Naive thymus-derived CD8-positive, alpha-beta T cell (primary cell): ENCODE data around the gene PIGK. TPM values are rescaled to one million over a fixed set of nuclear protein-coding genes. Genes with fewer than 3 reads are reported as not detected.
A peak's percentile ranks its signal among the peaks of the same experiment; 100 is the strongest.

Experiments
- ATAC-seq, 2 donors: fragments of 150-1000 bp; cut with Tn5 transposase in 1 of 2; sonication (Bioruptor Pico), chemical (Tn5 transposase) in 1 of 2; 1 replicate in 1 of 2; 2 replicates in 1 of 2; pipeline ENCODE4 v1.10.0; 2021; ENCODE audit warnings: mild to moderate bottlenecking in 2 of 2, moderate library complexity in 2 of 2
- POLR2A ChIA-PET: fragments of 350-600 bp; sonication (Branson Sonifier 250); formaldehyde crosslinking; loops from one replicate; lab custom pipeline; 2021; ENCODE audit warnings: antibody characterized with exemption; lab: Charles Lee
- DNase-seq, 10 donors: peaks; one replicate each; pipeline versions ENCODE4 v3.0.0 to v3.0.0-alpha.2; 2020 to 2022
- H3K27ac Mint-ChIP-seq, 10 donors: one replicate each; pipeline ENCODE4 v1.8.0; 2020 to 2022; ENCODE audit warnings: mild to moderate bottlenecking in 10 of 10, mixed read lengths in 10 of 10, moderate library complexity in 4 of 10, inconsistent platforms in 1 of 10
- H3K27me3 Mint-ChIP-seq, 5 donors: one replicate each; pipeline ENCODE4 v1.8.0; 2021 to 2022; ENCODE audit warnings: mixed read lengths in 5 of 5
- H3K36me3 Mint-ChIP-seq, 3 donors: one replicate each; pipeline ENCODE4 v1.8.0; 2020 to 2022; ENCODE audit warnings: mixed read lengths in 3 of 3, mild to moderate bottlenecking in 2 of 3, inconsistent platforms in 1 of 3
- H3K4me1 Mint-ChIP-seq, 4 donors: one replicate each; pipeline ENCODE4 v1.8.0; 2021 to 2022; ENCODE audit warnings: mixed read lengths in 4 of 4
- H3K4me3 Mint-ChIP-seq, 10 donors: one replicate each; pipeline ENCODE4 v1.8.0; 2020 to 2022; ENCODE audit warnings: mild to moderate bottlenecking in 10 of 10, mixed read lengths in 10 of 10, moderate library complexity in 6 of 10, inconsistent platforms in 1 of 10
- H3K9me3 Mint-ChIP-seq, 9 donors: one replicate each; pipeline ENCODE4 v1.8.0; 2020 to 2022; ENCODE audit warnings: mixed read lengths in 9 of 9, mild to moderate bottlenecking in 3 of 9, inconsistent platforms in 1 of 9, moderate library complexity in 1 of 9
- polyA plus RNA-seq, 3 donors: library from polyadenylated mRNA; unstranded; fragments of 300-500 nt; fragmentation: Illumina TruSeq; gene quantifications; one replicate each; pipeline ENCODE4 v1.2.3, GENCODE V29; 2021
- total RNA-seq, 8 experiments: library from RNA in 2 of 8; stranded (reverse) in 2 of 8; gene quantifications; one replicate each; pipeline ENCODE4 v1.2.3 and lab custom pipeline; 2021 to 2026

The PIGK gene
- total RNA-seq, result 10 to 100 TPM; 27.5 to 32.3 TPM
- polyA plus RNA-seq, result 10 to 100 TPM; 37.6 to 55.2 (median 49.8) TPM
- total RNA-seq (lab: John Stamatoyannopoulos, UW), result 19.7 to 54.6 (median 40.2) reads per million in 6 experiments

DNA sequence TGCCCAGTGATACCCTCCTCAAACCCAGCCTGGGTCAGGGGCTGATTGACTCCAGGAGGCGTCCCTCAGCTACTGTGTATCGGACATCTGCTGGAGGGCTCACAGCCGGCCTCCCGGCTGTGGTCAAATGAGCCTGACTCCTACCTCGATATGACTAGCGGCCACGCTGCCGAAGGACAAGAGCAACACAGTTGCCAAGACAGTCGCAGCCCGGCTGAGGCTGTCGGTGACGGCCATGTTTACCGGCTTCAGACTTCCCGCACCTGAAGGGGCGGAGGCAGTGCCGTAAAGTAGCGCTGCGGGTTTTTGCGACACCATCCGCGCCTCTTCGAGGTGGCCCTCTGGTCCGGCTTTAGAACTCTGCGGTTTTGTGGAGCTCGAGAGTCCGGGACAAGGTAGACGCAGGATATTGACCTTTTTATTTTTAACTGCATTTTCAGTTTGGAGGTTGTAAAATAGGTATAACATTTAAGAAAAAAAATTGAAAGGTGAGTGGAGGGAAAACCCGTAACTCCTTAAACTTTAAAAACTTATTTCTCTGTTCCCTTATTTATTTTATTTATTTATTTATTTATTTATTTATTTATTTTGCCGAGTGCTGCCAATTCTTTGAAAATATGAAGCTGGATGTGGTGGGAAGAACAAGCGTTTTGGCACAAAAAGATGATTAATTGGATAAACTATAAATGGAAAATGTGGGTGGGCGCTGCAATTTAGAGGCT, at the start of gene PIGK:
Gene PIGK, minus strand, starts transcription at position 265 of the 722 bp plus-strand sequence. Its CDS starts 28 bp downstream, at position 237.
- DNase-seq (peak; percentile 74 to 89 (median 84)), ATAC-seq (peak; percentile 96 to 97)
- POLR2A ChIA-PET, result interaction anchor here (1.3 to 1.8 kb wide), 2 partner anchors 15 to 61 kb away, joined by 4 to 6 read pairs; no protein-coding TSS in a partner anchor
- Mint-ChIP-seq H3K4me3 (peak within 1 kb of the TSS; percentile 90 to 98 (median 95)), H3K27me3 (no peaks in the 10 kb centered on the region), H3K9me3 (no peaks in the 10 kb centered on the region), H3K36me3 (peaks cover 0 to 15% (median 13%) of the 10 kb centered on the region in 3 donors), H3K4me1 (peaks cover 29 to 61% (median 51%) of the 10 kb centered on the region in 4 donors), H3K27ac (peak within 1 kb of the TSS; percentile 96 to 98 (median 97))

DNA sequence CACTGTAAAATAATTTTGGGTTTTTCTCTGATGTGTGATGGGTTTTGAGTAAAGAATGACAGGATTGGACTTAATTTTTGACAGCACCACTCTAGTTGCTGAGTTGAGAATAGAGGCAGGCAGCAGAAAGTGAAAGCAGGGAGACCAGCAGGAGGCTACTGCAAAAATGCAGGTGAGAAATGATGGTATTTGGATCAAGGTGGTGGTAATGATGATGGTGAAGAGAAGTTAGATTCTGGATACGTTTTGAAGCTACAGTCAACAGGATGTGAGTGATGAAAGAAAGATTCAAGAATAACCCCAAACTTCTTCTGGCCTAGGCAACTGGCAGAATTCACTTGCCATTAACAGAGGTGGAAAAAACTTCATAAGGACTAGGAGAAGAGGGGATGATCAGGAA, 47.8 kb upstream of the PIGK start:
- Mint-ChIP-seq H3K27me3 (peaks cover 0 to 2% (median 0%) of the 10 kb centered on the region in 5 donors), H3K27ac (no peak overlapping the region), H3K4me3 (no peak overlapping the region), H3K36me3 (peaks cover 0 to 3% (median 0%) of the 10 kb centered on the region in 3 donors), H3K4me1 (peaks cover 0 to 3% (median 1%) of the 10 kb centered on the region in 4 donors), H3K9me3 (peaks cover 0 to 7% (median 0%) of the 10 kb centered on the region in 9 donors)
- peak in 2 of 10 donors; percentile 36 to 48 for DNase-seq
- ATAC-seq, result peak; percentile 37 to 84
- POLR2A ChIA-PET, result interaction anchor here (1.2 to 1.5 kb wide), 2 partner anchors 42 to 712 kb away, joined by 3 read pairs; partner anchors contain the start of gene FUBP1

DNA sequence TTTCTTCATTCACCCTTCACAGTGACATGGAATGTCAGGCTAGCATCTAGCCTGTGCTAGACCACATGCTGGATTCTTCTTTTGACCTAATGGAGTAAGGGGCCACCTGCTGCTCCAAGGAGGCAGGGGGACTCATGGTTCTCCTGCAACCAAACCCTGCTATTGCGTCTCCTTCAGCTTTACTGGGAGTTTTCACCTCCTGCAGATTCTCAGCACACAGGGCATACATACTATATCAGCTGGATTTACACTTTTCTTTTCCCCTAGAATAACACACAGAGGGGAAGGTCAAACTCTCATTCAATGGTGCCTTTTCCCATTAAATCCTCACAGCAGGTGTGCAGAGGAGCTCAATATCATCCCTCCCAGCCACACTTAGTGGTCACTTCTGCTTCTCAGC, 46.0 kb upstream of the PIGK start:
- H3K4me3 Mint-ChIP-seq, result no peak overlapping the region
- H3K27me3 Mint-ChIP-seq, result peaks cover 0 to 2% (median 0%) of the 10 kb centered on the region in 5 donors
- DNase-seq, result no peak
- H3K36me3 Mint-ChIP-seq, result peaks cover 0 to 3% (median 0%) of the 10 kb centered on the region in 3 donors
- H3K9me3 Mint-ChIP-seq, result peaks cover 0 to 9% (median 0%) of the 10 kb centered on the region in 9 donors
- POLR2A ChIA-PET, result interaction anchor here (1.3 to 1.4 kb wide), 2 partner anchors 15 to 17 kb away, joined by 3 to 6 read pairs; partner anchors contain the start of gene AK5
- peaks cover 0 to 3% (median 1%) of the 10 kb centered on the region in 4 donors for H3K4me1 Mint-ChIP-seq
- ATAC-seq, result no peak
- peak overlapping the region in 1 of 10 donors; percentile 51 for H3K27ac Mint-ChIP-seq

DNA sequence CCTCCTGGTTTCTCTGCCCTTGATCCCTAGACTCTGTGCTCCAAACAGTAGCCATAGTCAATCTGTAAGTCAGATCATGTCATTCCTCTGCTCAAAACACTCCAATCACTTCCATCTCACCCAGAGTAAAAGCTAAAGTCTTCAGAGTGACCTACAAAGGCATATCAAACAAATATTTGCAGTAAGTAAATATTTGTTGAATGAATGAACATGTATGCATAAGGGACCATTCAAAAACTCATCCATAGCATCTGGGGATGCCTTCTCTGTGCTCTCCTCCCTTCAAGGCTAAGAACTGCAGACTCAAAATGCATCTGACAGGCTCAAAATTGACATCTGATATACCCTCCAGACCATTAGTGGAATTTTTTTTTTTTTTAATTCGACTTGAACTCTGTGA, 44.5 kb upstream of the PIGK start:
- H3K36me3 Mint-ChIP-seq, result peaks cover 0 to 3% (median 0%) of the 10 kb centered on the region in 3 donors
- DNase-seq (no peak), ATAC-seq (no peak)
- peaks cover 0 to 4% (median 1%) of the 10 kb centered on the region in 4 donors for H3K4me1 Mint-ChIP-seq
- peaks cover 0 to 2% (median 0%) of the 10 kb centered on the region in 5 donors for H3K27me3 Mint-ChIP-seq
- H3K4me3 Mint-ChIP-seq, result no peak overlapping the region
- H3K9me3 Mint-ChIP-seq, result peaks cover 0 to 9% (median 3%) of the 10 kb centered on the region in 9 donors
- peak overlapping the region in 2 of 10 donors; percentile 5 to 69 for H3K27ac Mint-ChIP-seq
- POLR2A ChIA-PET, result no interaction called here

DNA sequence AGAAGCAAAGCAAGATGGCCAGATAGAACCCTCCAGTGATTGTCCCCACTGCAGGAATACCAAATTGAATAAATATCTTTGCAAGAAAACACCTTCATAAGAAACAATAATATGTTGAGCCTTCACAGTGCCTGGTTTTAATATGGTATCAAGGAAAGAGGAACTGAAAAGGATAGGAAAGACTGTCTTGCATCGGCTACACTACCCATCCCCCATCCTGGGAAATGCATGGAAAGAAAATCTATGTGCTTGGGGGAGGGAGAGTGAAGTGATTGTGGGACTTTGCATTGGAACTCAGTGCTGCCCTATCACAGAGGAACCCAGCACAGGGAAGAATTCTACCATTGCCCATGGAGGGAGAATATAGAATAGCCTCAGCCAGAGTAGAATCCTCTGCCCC, 34.0 kb upstream of the PIGK start:
- peaks cover 5 to 72% (median 60%) of the 10 kb centered on the region in 3 donors for H3K36me3 Mint-ChIP-seq
- no peaks in the 10 kb centered on the region for H3K27me3 Mint-ChIP-seq
- POLR2A ChIA-PET, result no interaction called here
- peaks cover 0 to 5% (median 2%) of the 10 kb centered on the region in 4 donors for H3K4me1 Mint-ChIP-seq
- peak overlapping the region in 1 of 10 donors; percentile 53 for H3K27ac Mint-ChIP-seq
- ATAC-seq, result no peak
- DNase-seq, result no peak
- peaks cover 19 to 82% (median 67%) of the 10 kb centered on the region in 9 donors for H3K9me3 Mint-ChIP-seq
- H3K4me3 Mint-ChIP-seq, result no peak overlapping the region

DNA sequence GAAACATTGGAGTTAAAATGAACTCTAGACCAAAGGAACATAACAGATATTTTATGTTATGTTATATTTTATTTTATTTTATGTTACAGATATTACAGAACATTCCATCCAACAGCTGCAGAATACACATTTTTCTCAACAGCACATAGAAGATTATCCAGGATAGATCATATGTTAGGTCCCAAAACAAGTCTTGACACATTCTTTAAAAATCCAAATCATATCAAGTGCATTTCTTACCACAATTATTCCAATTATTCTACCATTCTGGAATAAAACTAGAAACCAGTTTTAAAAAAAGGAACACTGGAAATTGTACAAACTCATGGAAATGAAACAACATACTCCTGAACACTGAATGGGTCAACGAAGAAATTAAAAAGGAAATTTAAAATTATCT, 30.9 kb upstream of the PIGK start:
- peaks cover 9 to 88% (median 55%) of the 10 kb centered on the region in 9 donors for H3K9me3 Mint-ChIP-seq
- no peak overlapping the region for H3K4me3 Mint-ChIP-seq
- DNase-seq, result no peak
- H3K36me3 Mint-ChIP-seq, result peaks cover 7 to 66% (median 62%) of the 10 kb centered on the region in 3 donors
- H3K27ac Mint-ChIP-seq, result no peak overlapping the region
- POLR2A ChIA-PET, result no interaction called here
- no peaks in the 10 kb centered on the region for H3K27me3 Mint-ChIP-seq
- no peak for ATAC-seq
- peaks cover 0 to 5% (median 2%) of the 10 kb centered on the region in 4 donors for H3K4me1 Mint-ChIP-seq

DNA sequence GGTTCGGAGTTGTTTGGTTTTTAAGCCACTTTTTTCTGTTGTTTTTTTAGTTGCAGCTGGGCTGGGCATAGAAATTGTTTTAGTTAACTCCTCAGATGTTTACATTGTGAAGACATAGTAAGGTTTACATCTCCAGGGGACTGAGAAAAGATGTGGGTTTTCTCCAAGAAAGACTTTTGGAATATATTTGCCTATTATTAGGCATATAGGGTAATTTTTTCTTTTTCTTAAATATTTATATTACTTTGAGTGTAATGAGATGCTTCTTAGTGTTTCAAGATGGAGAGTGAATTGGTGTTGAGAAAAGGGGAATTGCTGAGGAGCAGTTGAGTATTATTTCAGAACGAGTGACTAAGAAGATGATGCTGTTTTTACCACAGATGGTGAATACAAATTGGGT, 26.6 kb upstream of the PIGK start:
- POLR2A ChIA-PET, result interaction anchor here (0.6 to 1.1 kb wide), 2 partner anchors 144 to 435 kb away, joined by 6 to 8 read pairs; no protein-coding TSS in a partner anchor
- Mint-ChIP-seq H3K27ac (no peak overlapping the region), H3K9me3 (peaks cover 0 to 51% (median 30%) of the 10 kb centered on the region in 9 donors), H3K4me3 (no peak overlapping the region), H3K4me1 (peaks cover 0 to 5% (median 2%) of the 10 kb centered on the region in 4 donors), H3K36me3 (peaks cover 7 to 45% (median 35%) of the 10 kb centered on the region in 3 donors), H3K27me3 (no peaks in the 10 kb centered on the region)
- no peak for DNase-seq
- no peak for ATAC-seq

DNA sequence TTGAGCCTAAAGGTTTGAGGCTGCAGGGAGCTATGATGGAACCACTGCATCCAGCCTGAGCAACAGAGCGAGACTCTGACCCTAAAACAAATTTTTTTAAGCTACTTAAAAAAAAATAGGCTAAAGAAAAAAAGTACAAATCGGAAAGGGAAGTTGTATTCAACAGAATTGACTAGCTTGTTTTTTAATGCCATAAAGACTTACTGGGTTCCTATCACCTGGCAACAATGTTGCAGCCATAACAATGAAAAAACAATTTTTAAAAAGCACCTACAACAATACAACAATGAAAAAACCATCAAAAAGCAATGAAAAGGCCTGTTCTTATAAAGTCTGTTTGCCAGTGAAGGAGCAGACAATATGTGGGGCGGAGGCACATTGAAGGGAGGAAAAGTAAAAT, 20.1 kb upstream of the PIGK start:
- H3K36me3 Mint-ChIP-seq, result peaks cover 0 to 10% (median 0%) of the 10 kb centered on the region in 3 donors
- H3K27me3 Mint-ChIP-seq, result no peaks in the 10 kb centered on the region
- no peak for ATAC-seq
- DNase-seq, result no peak
- peaks cover 0 to 6% (median 2%) of the 10 kb centered on the region in 4 donors for H3K4me1 Mint-ChIP-seq
- H3K9me3 Mint-ChIP-seq, result peaks cover under 1 to 15% (median 7%) of the 10 kb centered on the region in 9 donors
- POLR2A ChIA-PET, result no interaction called here
- H3K27ac Mint-ChIP-seq, result peak overlapping the region in 1 of 10 donors; percentile 31
- H3K4me3 Mint-ChIP-seq, result no peak overlapping the region

DNA sequence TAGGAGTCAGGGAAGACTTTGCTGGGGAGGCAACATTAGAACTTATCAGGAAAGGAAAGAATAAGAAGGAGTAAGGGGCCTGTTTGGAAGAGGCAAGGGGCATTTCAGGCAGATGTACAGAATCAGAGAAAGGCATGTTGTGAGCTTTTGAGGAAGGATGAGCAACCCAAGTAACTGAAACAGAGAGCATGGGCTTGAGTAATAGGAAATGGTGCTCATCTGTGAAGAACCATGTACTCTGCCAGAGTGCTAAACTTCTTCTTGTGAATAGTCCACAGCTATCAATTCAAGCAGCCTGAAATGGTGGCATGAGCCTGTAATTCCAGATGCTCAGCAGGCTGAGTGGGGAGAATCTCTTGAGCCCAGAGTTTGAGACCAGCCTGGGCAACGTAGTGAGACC, 19.2 kb upstream of the PIGK start:
- H3K27me3 Mint-ChIP-seq, result no peaks in the 10 kb centered on the region
- no peak for DNase-seq
- H3K4me1 Mint-ChIP-seq, result peaks cover 0 to 6% (median 2%) of the 10 kb centered on the region in 4 donors
- no peak overlapping the region for H3K4me3 Mint-ChIP-seq
- peaks cover 0 to 9% (median 0%) of the 10 kb centered on the region in 3 donors for H3K36me3 Mint-ChIP-seq
- H3K27ac Mint-ChIP-seq, result peak overlapping the region in 1 of 10 donors; percentile 60
- no peak for ATAC-seq
- POLR2A ChIA-PET, result no interaction called here
- peaks cover 2 to 20% (median 9%) of the 10 kb centered on the region in 9 donors for H3K9me3 Mint-ChIP-seq

DNA sequence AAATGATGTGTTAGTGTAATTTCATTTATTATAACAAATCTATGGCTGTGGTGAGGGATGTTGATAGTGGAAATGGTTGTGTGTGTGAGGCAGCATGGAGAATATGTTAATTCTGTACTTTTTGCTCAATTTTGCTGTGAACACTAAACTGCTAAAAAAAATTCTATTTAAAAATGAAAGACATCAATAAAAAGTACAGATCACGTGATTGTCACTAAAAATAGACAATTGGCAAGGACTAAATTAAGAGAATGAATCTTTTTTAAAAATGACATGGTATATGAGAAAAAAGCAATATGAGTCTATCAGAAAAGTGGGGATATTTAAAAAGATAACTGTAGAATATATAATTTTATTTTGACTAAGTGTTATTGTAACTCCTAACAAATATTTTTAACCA, 15.7 kb upstream of the PIGK start:
- no peak for ATAC-seq
- POLR2A ChIA-PET, result no interaction called here
- DNase-seq, result no peak
- H3K27me3 Mint-ChIP-seq, result no peaks in the 10 kb centered on the region
- H3K9me3 Mint-ChIP-seq, result peaks cover 3 to 22% (median 13%) of the 10 kb centered on the region in 9 donors
- H3K4me1 Mint-ChIP-seq, result peaks cover 0 to 6% (median 2%) of the 10 kb centered on the region in 4 donors
- H3K4me3 Mint-ChIP-seq, result no peak overlapping the region
- no peak overlapping the region for H3K27ac Mint-ChIP-seq
- peaks cover 0 to 14% (median 8%) of the 10 kb centered on the region in 3 donors for H3K36me3 Mint-ChIP-seq

DNA sequence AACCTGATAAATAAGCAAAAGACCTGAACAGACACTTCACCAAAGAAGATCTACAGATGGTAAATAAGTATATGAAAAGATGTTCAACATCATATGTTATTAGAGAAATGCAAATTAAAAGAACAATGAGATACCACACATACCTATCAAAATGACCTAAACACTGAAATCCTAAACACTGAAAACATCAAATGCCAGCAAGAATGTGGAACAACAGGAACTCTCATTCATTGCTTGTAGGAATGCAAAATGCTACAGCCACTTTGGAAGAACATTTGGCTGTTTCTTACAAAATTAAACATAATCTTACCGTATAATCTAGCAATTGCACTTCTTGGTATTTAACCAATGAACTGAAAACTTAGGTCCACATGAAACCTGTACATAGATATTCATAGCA, 14.9 kb upstream of the PIGK start:
- POLR2A ChIA-PET, result interaction anchor here (0.6 kb wide), 1 partner anchor 311 kb away, joined by 3 read pairs; no protein-coding TSS in a partner anchor
- ATAC-seq (no peak), DNase-seq (no peak)
- H3K4me3 Mint-ChIP-seq, result no peak overlapping the region
- peaks cover 0 to 14% (median 8%) of the 10 kb centered on the region in 3 donors for H3K36me3 Mint-ChIP-seq
- peaks cover 3 to 22% (median 13%) of the 10 kb centered on the region in 9 donors for H3K9me3 Mint-ChIP-seq
- no peak overlapping the region for H3K27ac Mint-ChIP-seq
- no peaks in the 10 kb centered on the region for H3K27me3 Mint-ChIP-seq
- H3K4me1 Mint-ChIP-seq, result peaks cover 0 to 6% (median under 1%) of the 10 kb centered on the region in 4 donors

DNA sequence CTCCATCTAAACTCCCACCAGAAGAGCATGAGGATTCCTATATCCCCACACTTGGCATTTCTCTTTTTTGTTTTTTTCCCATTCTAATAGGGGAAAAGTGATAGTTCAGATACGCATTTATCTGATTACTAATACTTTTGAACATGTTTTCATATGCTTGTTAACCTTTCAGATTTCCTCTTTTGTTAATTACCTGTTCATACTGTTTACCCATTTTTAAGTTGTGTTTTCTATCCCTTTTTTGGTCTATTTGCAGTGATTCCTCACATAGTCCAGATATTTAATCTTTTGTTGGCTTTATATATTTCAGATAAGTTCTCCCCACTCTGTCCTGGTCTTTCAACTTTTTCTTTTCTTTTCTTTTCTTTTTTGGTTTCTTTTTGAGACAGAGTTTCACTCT, 13.6 kb upstream of the PIGK start:
- Mint-ChIP-seq H3K36me3 (peaks cover 0 to 14% (median 8%) of the 10 kb centered on the region in 3 donors), H3K27me3 (no peaks in the 10 kb centered on the region), H3K27ac (no peak overlapping the region), H3K9me3 (peaks cover 3 to 22% (median 13%) of the 10 kb centered on the region in 9 donors), H3K4me3 (peak overlapping the region in 1 of 10 donors; percentile 22), H3K4me1 (peaks cover 0 to 3% (median 0%) of the 10 kb centered on the region in 4 donors)
- DNase-seq (no peak), ATAC-seq (no peak)
- POLR2A ChIA-PET, result no interaction called here
